SK-N-SH (cell line): ENCODE results near the gene RELCH. TPM values are rescaled to one million over a fixed set of nuclear protein-coding genes. Genes with fewer than 3 reads are reported as not detected.

Source experiments
- CTCF ChIA-PET: fragments of 300-600, 350-600 bp; formaldehyde crosslinking; extraction: SDS; loops from one replicate; lab custom pipeline; 2021; lab: Yijun Ruan, JAX
- POLR2A ChIA-PET: fragments of 350-600 bp; sonication (Branson Sonifier 250); formaldehyde crosslinking; extraction: SDS; loops from one replicate; lab custom pipeline; 2020; ENCODE audit warnings: antibody characterized with exemption, inconsistent platforms; lab: Yijun Ruan, JAX
- DNase-seq: peaks from one replicate; pipeline ENCODE4 v3.0.0; 2012
- H2AFZ ChIP-seq: fragments of 200-600 bp; sonication (generic); 2 replicates; pipeline ENCODE4 v1.8.1; 2016; ENCODE audit warnings: antibody characterized with exemption, mild to moderate bottlenecking, low read depth
- H3F3A ChIP-seq: fragments of 200-600 bp; sonication (generic); replicated peaks from 2 replicates; pipeline ENCODE3; 2016; ENCODE audit warnings: antibody characterized with exemption, mild to moderate bottlenecking; ENCODE audit not compliant: insufficient read depth
- H3K27ac ChIP-seq, 2 experiments: fragments of 200-500 bp in 1 of 2; fragments of 200-600 bp in 1 of 2; sonication (Bioruptor generic) in 1 of 2; sonication (generic), shearing (Covaris generic) in 1 of 2; 2 replicates each; pipeline versions ENCODE4 v1.5.1 to v1.6.1; 2014 to 2016; ENCODE audit warnings: low read depth in 2 of 2, inconsistent platforms in 1 of 2, low read length in 1 of 2, mild to moderate bottlenecking in 1 of 2, mixed read lengths in 1 of 2
- H3K27me3 ChIP-seq: fragments of 200-600 bp; sonication (generic), shearing (Covaris generic); 2 replicates; pipeline ENCODE4 v1.6.1; 2016; ENCODE audit warnings: mixed run types; ENCODE audit not compliant: insufficient read depth
- H3K36me3 ChIP-seq, 2 experiments: fragments of 200-500 bp in 1 of 2; fragments of 200-600 bp in 1 of 2; sonication (Bioruptor generic) in 1 of 2; sonication (generic) in 1 of 2; replicated peaks in 1 of 2; 2 replicates each; pipeline versions ENCODE3 to v1.5.1; 2014 to 2016; ENCODE audit warnings: low read length in 1 of 2, mild to moderate bottlenecking in 1 of 2; ENCODE audit not compliant: insufficient read depth in 2 of 2, control insufficient read depth in 1 of 2
- H3K4me1 ChIP-seq, 2 experiments: fragments of 200-500 bp in 1 of 2; fragments of 200-600 bp in 1 of 2; sonication (Bioruptor generic) in 1 of 2; sonication (generic), shearing (Covaris generic) in 1 of 2; 2 replicates each; pipeline versions ENCODE4 v1.5.1 to v1.6.1; 2014 to 2016; ENCODE audit warnings: low read depth in 1 of 2, low read length in 1 of 2, mixed run types in 1 of 2; ENCODE audit not compliant: insufficient read depth in 2 of 2, control insufficient read depth in 1 of 2
- H3K4me2 ChIP-seq: fragments of 200-600 bp; sonication (generic), shearing (Covaris generic); 2 replicates; pipeline ENCODE4 v1.6.1; 2017; ENCODE audit warnings: mixed run types
- H3K4me3 ChIP-seq, 2 experiments: fragments of 200-500 bp in 1 of 2; fragments of 200-600 bp in 1 of 2; sonication (Bioruptor generic) in 1 of 2; sonication (generic), shearing (Covaris generic) in 1 of 2; 2 replicates each; pipeline versions ENCODE4 v1.5.1 to v1.8.1; 2014 to 2016; ENCODE audit warnings: low read depth in 2 of 2, inconsistent platforms in 1 of 2, low read length in 1 of 2, mild to moderate bottlenecking in 1 of 2, mixed read lengths in 1 of 2, moderate library complexity in 1 of 2
- H3K79me2 ChIP-seq: fragments of 200-600 bp; sonication (generic); 2 replicates; pipeline ENCODE4 v1.8.1; 2017; ENCODE audit warnings: mild to moderate bottlenecking; ENCODE audit not compliant: insufficient read depth
- H3K9ac ChIP-seq: fragments of 200-600 bp; sonication (generic); 2 replicates; pipeline ENCODE4 v1.6.1; 2017; ENCODE audit warnings: mixed run types
- H3K9me2 ChIP-seq: fragments of 200-600 bp; sonication (generic); 2 replicates; pipeline ENCODE4 v1.6.1; 2017; ENCODE audit warnings: mixed run types
- H3K9me3 ChIP-seq: fragments of 200-600 bp; sonication (generic); 2 replicates; pipeline ENCODE4 v1.6.1; 2017; ENCODE audit warnings: mixed run types, mild to moderate bottlenecking, moderate library complexity
- H4K20me1 ChIP-seq: fragments of 200-600 bp; sonication (generic); 2 replicates; pipeline ENCODE4 v1.6.1; 2017; ENCODE audit warnings: mild to moderate bottlenecking, mixed run types; ENCODE audit not compliant: insufficient read depth
- ELF1 ChIP-seq: IDR thresholded peaks from 2 replicates; pipeline ENCODE4 v1.4.0; 2012
- EP300 ChIP-seq, 2 experiments: IDR thresholded peaks; 2 replicates each; pipeline versions ENCODE4 v1.4.0 to v1.6.1; 2012; ENCODE audit warnings: borderline replicate concordance in 1 of 2, low read depth in 1 of 2, low read length in 1 of 2
- EZH2phosphoT487 ChIP-seq: fragments of 200-600 bp; sonication (generic); IDR thresholded peaks from 2 replicates; pipeline ENCODE4 v1.6.1; 2017; ENCODE audit warnings: low read depth, mixed run types, mild to moderate bottlenecking, antibody characterized with exemption, moderate library complexity, borderline replicate concordance
- FOXJ3 ChIP-seq: sonication (generic); formaldehyde crosslinking; IDR thresholded peaks from 2 replicates; pipeline ENCODE4 v1.5.1; 2020; ENCODE audit warnings: mild to moderate bottlenecking, missing genetic modification reagents
- FOXM1 ChIP-seq: IDR thresholded peaks from 2 replicates; pipeline ENCODE4 v1.4.0; 2012; ENCODE audit warnings: low read depth, mild to moderate bottlenecking
- GATA2 ChIP-seq: sonication (generic); formaldehyde crosslinking; IDR thresholded peaks from 2 replicates; pipeline ENCODE4 v1.5.0; 2020; ENCODE audit warnings: mild to moderate bottlenecking, missing genetic modification reagents
- JUND ChIP-seq: IDR thresholded peaks from 2 replicates; pipeline ENCODE4 v1.4.0; 2012
- MEF2A ChIP-seq: IDR thresholded peaks from 2 replicates; pipeline ENCODE4 v1.4.0; 2012; ENCODE audit warnings: low read depth, borderline replicate concordance
- NFIC ChIP-seq: IDR thresholded peaks from 2 replicates; pipeline ENCODE4 v1.4.0; 2012; ENCODE audit warnings: borderline replicate concordance
- RCOR1 ChIP-seq: fragments of 150-350 bp; IDR thresholded peaks from 2 replicates; pipeline ENCODE4 v1.6.1; 2017; ENCODE audit warnings: antibody characterized with exemption, low read length
- RFX5 ChIP-seq: IDR thresholded peaks from 2 replicates; pipeline ENCODE4 v1.6.1; 2012; ENCODE audit warnings: mild to moderate bottlenecking, improper control_type of control experiment, low read length
- RXRA ChIP-seq: IDR thresholded peaks from 2 replicates; pipeline ENCODE4 v1.4.0; 2012; ENCODE audit warnings: low read depth, mild to moderate bottlenecking, borderline replicate concordance
- SIN3A ChIP-seq: IDR thresholded peaks from 2 replicates; pipeline ENCODE4 v1.6.1; 2012; ENCODE audit warnings: low read depth, mild to moderate bottlenecking, low read length, moderate library complexity, borderline replicate concordance
- SMC3 ChIP-seq: IDR thresholded peaks from 2 replicates; pipeline ENCODE4 v1.6.1; 2012; ENCODE audit warnings: low read depth, low read length, improper control_type of control experiment
- TAF1 ChIP-seq: IDR thresholded peaks from 2 replicates; pipeline ENCODE4 v1.6.1; 2012; ENCODE audit warnings: low read depth, mild to moderate bottlenecking, low read length, moderate library complexity, borderline replicate concordance
- TCF12 ChIP-seq: IDR thresholded peaks from 2 replicates; pipeline ENCODE4 v1.4.0; 2012
- WGBS: methylation state at CpG from one replicate; pipeline ENCODE4 v1.1.6; 2017; ENCODE audit warnings: low lambda C conversion rate; 5-methylcytosine and 5-hydroxymethylcytosine counted together
- polyA plus RNA-seq, 3 experiments: library from polyadenylated mRNA; depleted of rRNA; stranded (reverse); fragments of >200 nt; gene quantifications; 2 replicates each; pipeline ENCODE4 v1.2.3, GENCODE V29; 2012
- TF ChIP-seq, protein P1 (sequence below): IDR thresholded peaks from 2 replicates; pipeline ENCODE4 v1.4.0; 2012; ENCODE audit warnings: low read depth, borderline replicate concordance
- TF ChIP-seq, protein P2 (sequence below): IDR thresholded peaks from 2 replicates; pipeline ENCODE4 v1.4.0; 2012; ENCODE audit warnings: low read depth
- TF ChIP-seq, protein P3 (sequence below): IDR thresholded peaks from 2 replicates; pipeline ENCODE4; 2012

RELCH gene
- polyA plus RNA-seq, 1 of the 3 experiments (the other 2 are of a cell fraction) = 7.4 TPM

DNA sequence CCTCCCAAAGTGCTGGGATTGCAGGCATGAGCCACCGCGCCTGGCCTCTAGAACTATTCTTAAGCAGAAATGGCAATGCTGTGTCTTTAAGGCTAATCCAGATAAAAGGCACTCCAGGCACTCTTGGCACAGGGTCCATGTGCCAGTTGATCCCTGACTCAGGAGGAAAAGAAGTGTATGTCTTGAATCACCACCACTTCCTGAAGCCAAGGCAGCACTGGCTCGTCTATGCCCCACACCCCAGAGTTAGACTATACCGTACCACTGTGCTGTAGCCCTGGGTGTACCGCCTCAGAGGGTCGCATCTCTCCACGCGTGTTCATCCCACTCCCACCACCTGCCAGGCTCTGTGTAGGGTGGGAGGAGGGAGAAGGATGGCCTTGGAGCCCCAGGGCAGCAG is 147.1 kb downstream of the RELCH start (continued):
- TF ChIP-seq RXRA (no peak), RFX5 (no peak), SIN3A (no peak), SMC3 (no peak), JUND (peak; percentile 28; the same call in 1 of the 2 replicates)
- TF ChIP-seq, protein P1, sequence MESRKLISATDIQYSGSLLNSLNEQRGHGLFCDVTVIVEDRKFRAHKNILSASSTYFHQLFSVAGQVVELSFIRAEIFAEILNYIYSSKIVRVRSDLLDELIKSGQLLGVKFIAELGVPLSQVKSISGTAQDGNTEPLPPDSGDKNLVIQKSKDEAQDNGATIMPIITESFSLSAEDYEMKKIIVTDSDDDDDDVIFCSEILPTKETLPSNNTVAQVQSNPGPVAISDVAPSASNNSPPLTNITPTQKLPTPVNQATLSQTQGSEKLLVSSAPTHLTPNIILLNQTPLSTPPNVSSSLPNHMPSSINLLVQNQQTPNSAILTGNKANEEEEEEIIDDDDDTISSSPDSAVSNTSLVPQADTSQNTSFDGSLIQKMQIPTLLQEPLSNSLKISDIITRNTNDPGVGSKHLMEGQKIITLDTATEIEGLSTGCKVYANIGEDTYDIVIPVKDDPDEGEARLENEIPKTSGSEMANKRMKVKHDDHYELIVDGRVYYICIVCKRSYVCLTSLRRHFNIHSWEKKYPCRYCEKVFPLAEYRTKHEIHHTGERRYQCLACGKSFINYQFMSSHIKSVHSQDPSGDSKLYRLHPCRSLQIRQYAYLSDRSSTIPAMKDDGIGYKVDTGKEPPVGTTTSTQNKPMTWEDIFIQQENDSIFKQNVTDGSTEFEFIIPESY = no peak
- TF ChIP-seq, protein P2, sequence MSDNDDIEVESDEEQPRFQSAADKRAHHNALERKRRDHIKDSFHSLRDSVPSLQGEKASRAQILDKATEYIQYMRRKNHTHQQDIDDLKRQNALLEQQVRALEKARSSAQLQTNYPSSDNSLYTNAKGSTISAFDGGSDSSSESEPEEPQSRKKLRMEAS = peak; percentile 81
- TF ChIP-seq, all 33 proteins: peak for 8

DNA sequence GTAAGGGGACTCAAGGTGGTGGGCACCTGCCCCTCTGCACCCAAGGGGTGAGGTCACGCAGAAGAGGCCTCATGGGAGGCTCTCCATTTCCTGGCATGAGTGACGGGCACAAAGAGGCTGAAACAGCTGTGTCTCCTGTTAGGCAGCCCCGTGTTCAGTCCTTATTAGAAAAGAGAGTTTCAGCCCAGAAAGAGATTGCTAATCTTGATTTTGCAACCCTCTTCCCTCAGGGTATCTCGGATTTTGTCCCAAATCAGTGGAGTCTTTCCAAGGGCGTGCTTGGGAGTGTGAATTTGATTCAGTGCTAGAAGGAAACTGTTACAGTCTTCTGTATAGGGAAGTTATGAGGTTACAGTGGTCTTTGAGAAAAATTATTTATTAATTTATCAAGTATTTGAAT is 148.4 kb downstream of the RELCH start:
- 95% methylated on average over 3 of the region's 5 CpGs for WGBS
- no peak overlapping the region for H3K4me2 ChIP-seq
- POLR2A ChIA-PET = no interaction called here
- no peak for TF ChIP-seq FOXM1
- TF ChIP-seq FOXJ3 (CRISPR knock-in tag) = no peak
- no peak for TF ChIP-seq TAF1
- no peak for TF ChIP-seq EZH2phosphoT487
- no peak for TF ChIP-seq GATA2
- no peak for TF ChIP-seq NFIC
- TF ChIP-seq TCF12 = no peak
- TF ChIP-seq ELF1 = no peak
- TF ChIP-seq, protein P2 = no peak
- no peak for TF ChIP-seq MEF2A
- TF ChIP-seq, protein P3, sequence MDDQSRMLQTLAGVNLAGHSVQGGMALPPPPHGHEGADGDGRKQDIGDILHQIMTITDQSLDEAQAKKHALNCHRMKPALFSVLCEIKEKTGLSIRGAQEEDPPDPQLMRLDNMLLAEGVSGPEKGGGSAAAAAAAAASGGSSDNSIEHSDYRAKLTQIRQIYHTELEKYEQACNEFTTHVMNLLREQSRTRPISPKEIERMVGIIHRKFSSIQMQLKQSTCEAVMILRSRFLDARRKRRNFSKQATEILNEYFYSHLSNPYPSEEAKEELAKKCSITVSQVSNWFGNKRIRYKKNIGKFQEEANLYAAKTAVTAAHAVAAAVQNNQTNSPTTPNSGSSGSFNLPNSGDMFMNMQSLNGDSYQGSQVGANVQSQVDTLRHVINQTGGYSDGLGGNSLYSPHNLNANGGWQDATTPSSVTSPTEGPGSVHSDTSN = no peak
- no peak for TF ChIP-seq RCOR1
- no peak for TF ChIP-seq EP300 (IDR thresholded peaks at IDR 0.05; ENCODE audit: borderline replicate concordance in 1 of 2, low read depth in 1 of 2, low read length in 1 of 2)
- no peaks in the 10 kb centered on the region for H3K79me2 ChIP-seq
- no peak for DNase-seq
- H3K9ac ChIP-seq = no peak overlapping the region
- H3K9me2 ChIP-seq = no peaks in the 10 kb centered on the region
- no peaks in the 10 kb centered on the region for H3K36me3 ChIP-seq
- H3K4me3 ChIP-seq = no peak overlapping the region
- no peak overlapping the region; the same call in 1 of the 2 replicates for H2AFZ ChIP-seq
- H4K20me1 ChIP-seq = no peaks in the 10 kb centered on the region
- peaks cover 9% of the 10 kb centered on the region for H3F3A ChIP-seq
- H3K9me3 ChIP-seq = no peaks in the 10 kb centered on the region
- H3K4me1 ChIP-seq = peaks cover 0 to 13% of the 10 kb centered on the region in 2 experiments; a peak in 2 of 4 replicates
- no peak overlapping the region for H3K27ac ChIP-seq
- H3K27me3 ChIP-seq = no peaks in the 10 kb centered on the region
- CTCF ChIA-PET = no interaction called here
